ENCODE results near the gene USP46. TPM values are rescaled to one million over a fixed set of nuclear protein-coding genes. Genes with fewer than 3 reads are reported as not detected.

The USP46 gene
- total and polyA plus RNA-seq, 2 of the 4 experiments (the other 2 are of a cell fraction) = 9.3 to 15.4 TPM

DNA sequence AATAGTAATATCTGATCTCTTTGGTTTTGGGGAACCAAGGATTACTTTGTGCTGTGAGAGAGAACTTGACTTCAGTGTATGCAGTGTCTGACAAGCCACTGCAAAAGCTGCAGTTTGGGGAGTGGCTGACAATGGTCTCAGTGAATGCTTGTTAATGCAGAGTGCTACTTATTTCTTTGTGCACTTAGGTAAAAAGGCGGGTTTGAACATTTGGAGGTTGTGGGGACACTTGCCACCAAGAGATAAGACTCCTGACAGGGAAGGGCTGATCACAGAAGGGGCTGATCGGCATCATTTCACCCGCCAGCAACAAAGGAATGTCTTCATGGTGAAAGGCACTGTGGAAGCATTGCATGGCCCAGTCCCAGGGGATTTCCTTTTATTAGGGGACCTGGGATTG lies 28.6 kb upstream of the USP46 start:
- WGBS, 2 experiments (ENCODE audit: extremely low coverage in 2 of 2, insufficient read length in 1 of 2) = 0% methylated on average over 1 of the region's 3 CpGs; no CpG with 5 or more reads in 1 of the 2 experiments
- in situ Hi-C loops (cut with MboI; ENCODE audit: low sequenced_read_pairs) = no loop called here
- no TSS peak for BruUV-seq (replicated peaks)
- H3K4ac ChIP-seq (ENCODE audit: low read depth, low read length) = no peak overlapping the region
- H4K8ac ChIP-seq (ENCODE audit: low read depth in 2 of 2, low read length in 2 of 2) = no peak overlapping the region
- ChIA-PET POLR2A (ENCODE audit: unreplicated experiment) (no interaction called here), CTCF (no interaction called here)
- no peaks in the 10 kb centered on the region; the same call in none of the 2 replicates for H3K27me3 ChIP-seq (ENCODE audit: control insufficient read depth, insufficient read depth, low read length)
- no peaks in the 10 kb centered on the region for H3K36me3 ChIP-seq (ENCODE audit: control insufficient read depth, insufficient read depth, low read length)
- no peak for ATAC-seq (ENCODE audit: low read depth)
- dilution Hi-C loops (cut with HindIII; ENCODE audit: low sequenced_read_pairs, unreplicated experiment) = no loop called here
- no peak for DNase-seq
- H3K56ac ChIP-seq (ENCODE audit: extremely low read depth, insufficient read depth, low read length) = no peak overlapping the region; the same call in 1 of the 2 replicates
- no peak overlapping the region for H2AFZ ChIP-seq (replicated peaks; ENCODE audit: low read length, poor library complexity)
- H4K5ac ChIP-seq (ENCODE audit: low read depth, low read length) = no peak overlapping the region
- no peaks in the 10 kb centered on the region for H3K9me3 ChIP-seq (ENCODE audit: control insufficient read depth, insufficient read depth, low read length)
- no peak overlapping the region for H2AK5ac ChIP-seq (ENCODE audit: low read depth, low read length)
- H4K20me1 ChIP-seq (ENCODE audit: insufficient read depth, low read length) = no peaks in the 10 kb centered on the region
- no peak overlapping the region for H2AK9ac ChIP-seq (replicated peaks; ENCODE audit: low read depth, low read length, poor library complexity)
- no peak overlapping the region for H3K23ac ChIP-seq (ENCODE audit: low read depth, low read length)
- no peak overlapping the region for H3K18ac ChIP-seq (ENCODE audit: low read depth, low read length)
- H2BK5ac ChIP-seq (ENCODE audit: low read depth, low read length, poor library complexity, severe bottlenecking) = no peak overlapping the region
- H3K14ac ChIP-seq (replicated peaks; ENCODE audit: low read depth, low read length) = no peak overlapping the region
- H3K79me1 ChIP-seq (ENCODE audit: low read depth in 1 of 2, low read length in 2 of 2) = no peaks in the 10 kb centered on the region
- H2BK15ac ChIP-seq (ENCODE audit: low read depth, low read length) = no peak overlapping the region
- no peak overlapping the region for H4K91ac ChIP-seq (ENCODE audit: insufficient read depth, low read depth, low read length)
- no peaks in the 10 kb centered on the region for H3K4me1 ChIP-seq (ENCODE audit: control insufficient read depth, insufficient read depth, low read length)
- no peak overlapping the region for H3K27ac ChIP-seq (ENCODE audit: insufficient read depth, low read length)
- intact Hi-C loops (cut with micrococcal nuclease) = loop anchor here (10.0 kb wide), 1 partner anchor 283 kb away; no protein-coding TSS in a partner anchor
- TF ChIP-seq CHD1 (IDR thresholded peaks at IDR 0.05; ENCODE audit: low read depth, low read length) (no peak), NFE2L2 (IDR thresholded peaks at IDR 0.05; ENCODE audit: low read depth, low read length) (no peak), MAZ (IDR thresholded peaks at IDR 0.05; ENCODE audit: borderline replicate concordance, low read depth, low read length) (no peak), BHLHE40 (IDR thresholded peaks at IDR 0.05; ENCODE audit: low read depth, low read length) (no peak), MAFK (IDR thresholded peaks at IDR 0.05; ENCODE audit: low read depth, low read length) (no peak), RCOR1 (IDR thresholded peaks at IDR 0.05; ENCODE audit: insufficient replicate concordance, low read length) (no peak), FOS (IDR thresholded peaks at IDR 0.05; ENCODE audit: low read depth, low read length) (no peak), SMC3 (IDR thresholded peaks at IDR 0.05; ENCODE audit: low read depth, low read length) (no peak), RAD21 (IDR thresholded peaks at IDR 0.05; ENCODE audit: low read length) (no peak), CEBPB (IDR thresholded peaks at IDR 0.05; ENCODE audit: low read depth, low read length) (no peak), POLR2A (IDR thresholded peaks at IDR 0.05; ENCODE audit: low read depth, low read length) (no peak), RFX5 (IDR thresholded peaks at IDR 0.05; ENCODE audit: low read depth, low read length) (no peak), MXI1 (IDR thresholded peaks at IDR 0.05; ENCODE audit: borderline replicate concordance, low read depth, low read length) (no peak)
- TF ChIP-seq, protein P1, sequence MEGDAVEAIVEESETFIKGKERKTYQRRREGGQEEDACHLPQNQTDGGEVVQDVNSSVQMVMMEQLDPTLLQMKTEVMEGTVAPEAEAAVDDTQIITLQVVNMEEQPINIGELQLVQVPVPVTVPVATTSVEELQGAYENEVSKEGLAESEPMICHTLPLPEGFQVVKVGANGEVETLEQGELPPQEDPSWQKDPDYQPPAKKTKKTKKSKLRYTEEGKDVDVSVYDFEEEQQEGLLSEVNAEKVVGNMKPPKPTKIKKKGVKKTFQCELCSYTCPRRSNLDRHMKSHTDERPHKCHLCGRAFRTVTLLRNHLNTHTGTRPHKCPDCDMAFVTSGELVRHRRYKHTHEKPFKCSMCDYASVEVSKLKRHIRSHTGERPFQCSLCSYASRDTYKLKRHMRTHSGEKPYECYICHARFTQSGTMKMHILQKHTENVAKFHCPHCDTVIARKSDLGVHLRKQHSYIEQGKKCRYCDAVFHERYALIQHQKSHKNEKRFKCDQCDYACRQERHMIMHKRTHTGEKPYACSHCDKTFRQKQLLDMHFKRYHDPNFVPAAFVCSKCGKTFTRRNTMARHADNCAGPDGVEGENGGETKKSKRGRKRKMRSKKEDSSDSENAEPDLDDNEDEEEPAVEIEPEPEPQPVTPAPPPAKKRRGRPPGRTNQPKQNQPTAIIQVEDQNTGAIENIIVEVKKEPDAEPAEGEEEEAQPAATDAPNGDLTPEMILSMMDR (conservative IDR thresholded peaks at IDR 0.05; ENCODE audit: low read depth, low read length) = no peak
- TF ChIP-seq, protein P2, sequence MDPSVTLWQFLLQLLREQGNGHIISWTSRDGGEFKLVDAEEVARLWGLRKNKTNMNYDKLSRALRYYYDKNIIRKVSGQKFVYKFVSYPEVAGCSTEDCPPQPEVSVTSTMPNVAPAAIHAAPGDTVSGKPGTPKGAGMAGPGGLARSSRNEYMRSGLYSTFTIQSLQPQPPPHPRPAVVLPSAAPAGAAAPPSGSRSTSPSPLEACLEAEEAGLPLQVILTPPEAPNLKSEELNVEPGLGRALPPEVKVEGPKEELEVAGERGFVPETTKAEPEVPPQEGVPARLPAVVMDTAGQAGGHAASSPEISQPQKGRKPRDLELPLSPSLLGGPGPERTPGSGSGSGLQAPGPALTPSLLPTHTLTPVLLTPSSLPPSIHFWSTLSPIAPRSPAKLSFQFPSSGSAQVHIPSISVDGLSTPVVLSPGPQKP (IDR thresholded peaks at IDR 0.05; ENCODE audit: borderline replicate concordance, low read depth, low read length) = no peak
- TF ChIP-seq, protein P3, sequence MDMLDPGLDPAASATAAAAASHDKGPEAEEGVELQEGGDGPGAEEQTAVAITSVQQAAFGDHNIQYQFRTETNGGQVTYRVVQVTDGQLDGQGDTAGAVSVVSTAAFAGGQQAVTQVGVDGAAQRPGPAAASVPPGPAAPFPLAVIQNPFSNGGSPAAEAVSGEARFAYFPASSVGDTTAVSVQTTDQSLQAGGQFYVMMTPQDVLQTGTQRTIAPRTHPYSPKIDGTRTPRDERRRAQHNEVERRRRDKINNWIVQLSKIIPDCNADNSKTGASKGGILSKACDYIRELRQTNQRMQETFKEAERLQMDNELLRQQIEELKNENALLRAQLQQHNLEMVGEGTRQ (IDR thresholded peaks at IDR 0.05; ENCODE audit: low read depth, low read length) = no peak
- H2BK20ac ChIP-seq (ENCODE audit: low read depth, low read length) = no peak overlapping the region
- H3K4me3 ChIP-seq (ENCODE audit: insufficient read depth, low read depth, low read length) = no peak overlapping the region
- no peak overlapping the region for H3K9ac ChIP-seq (ENCODE audit: low read depth, low read length)
- H3K9me1 ChIP-seq (ENCODE audit: insufficient read depth, low read length) = no peaks in the 10 kb centered on the region
- H3K4me2 ChIP-seq (ENCODE audit: low read depth, low read length) = no peak overlapping the region
- no peak overlapping the region for H2BK120ac ChIP-seq (ENCODE audit: low read depth, low read length)
